Fibroblast of the aortic adventitia (primary cell): ENCODE results near the gene GPR17. TPM values are rescaled to one million over a fixed set of nuclear protein-coding genes. Genes with fewer than 3 reads are reported as not detected.

Experiments
- DNase-seq: peaks from one replicate; pipeline ENCODE4 v3.0.0-alpha.2; 2010; ENCODE audit warnings: low read depth
- H3K4me3 ChIP-seq: 2 replicates; pipeline ENCODE4 v1.5.1; 2011; ENCODE audit warnings: low read depth, mild to moderate bottlenecking, control low read depth, low read length, moderate library complexity
- CTCF ChIP-seq: IDR thresholded peaks from 2 replicates; pipeline ENCODE4 v1.5.1; 2011; ENCODE audit warnings: mild to moderate bottlenecking, low read length, control low read depth, inconsistent platforms; ENCODE audit not compliant: insufficient read depth
- total RNA-seq: library from RNA; depleted of rRNA; stranded (reverse); fragments of >200 nt; gene quantifications from 2 replicates; pipeline ENCODE4 v1.2.3, GENCODE V29; 2012; ENCODE audit warnings: low replicate concordance

Gene GPR17
- total RNA-seq, 1 donor, result not detected

GRCh38 chr2:127615511-127616166, 30.3 kb upstream of the GPR17 start:
- no peak for DNase-seq
- TF ChIP-seq CTCF, result no peak
- H3K4me3 ChIP-seq, result no peak overlapping the region

DNA sequence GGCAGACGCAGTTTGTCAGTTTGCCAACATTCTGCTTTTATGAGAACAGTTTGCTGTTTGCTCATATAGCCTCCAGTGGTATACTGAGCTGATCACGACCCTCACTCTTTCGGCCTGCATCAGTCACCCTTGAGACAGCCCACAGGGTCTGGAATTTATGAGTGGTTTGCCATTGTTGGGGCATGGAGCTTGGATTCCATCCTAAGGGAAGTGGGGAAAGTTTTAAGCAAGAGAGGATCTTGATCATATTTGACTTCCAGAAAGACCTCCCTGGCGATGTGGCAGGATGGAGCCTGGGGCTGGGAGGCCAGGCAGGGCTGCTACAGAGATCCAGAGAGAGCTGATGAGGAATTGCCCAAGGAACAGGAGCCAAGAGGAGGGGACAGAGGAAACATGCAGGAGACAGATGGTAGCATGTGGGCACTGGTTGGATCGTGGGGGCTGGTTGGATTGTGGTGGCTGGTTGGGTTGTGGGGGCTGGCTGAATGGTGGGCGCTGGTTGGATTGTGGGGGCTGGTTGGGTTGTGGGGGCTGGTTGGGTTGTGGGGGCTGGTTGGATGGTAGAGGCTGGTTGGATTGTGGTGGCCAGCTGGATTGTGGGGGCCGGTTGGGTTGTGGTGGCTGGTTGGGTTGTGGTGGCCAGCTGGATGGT, 27.3 kb upstream of the GPR17 start:
- DNase-seq, result no peak
- TF ChIP-seq CTCF, result no peak
- no peak overlapping the region for H3K4me3 ChIP-seq

- H3K4me3 ChIP-seq, result no peak overlapping the region
- DNase-seq, result no peak
- TF ChIP-seq CTCF, result no peak
These were observed 26.8 kb upstream of the GPR17 start for GRCh38 chr2:127619203-127619590.

GRCh38 chr2:127619877-127620705, 25.9 kb upstream of the GPR17 start:
- no peak for TF ChIP-seq CTCF
- DNase-seq, result no peak
- no peak overlapping the region for H3K4me3 ChIP-seq

- DNase-seq, result no peak
- TF ChIP-seq CTCF, result no peak
- H3K4me3 ChIP-seq, result no peak overlapping the region
These were observed 25.1 kb upstream of the GPR17 start for GRCh38 chr2:127620866-127621265.

DNA sequence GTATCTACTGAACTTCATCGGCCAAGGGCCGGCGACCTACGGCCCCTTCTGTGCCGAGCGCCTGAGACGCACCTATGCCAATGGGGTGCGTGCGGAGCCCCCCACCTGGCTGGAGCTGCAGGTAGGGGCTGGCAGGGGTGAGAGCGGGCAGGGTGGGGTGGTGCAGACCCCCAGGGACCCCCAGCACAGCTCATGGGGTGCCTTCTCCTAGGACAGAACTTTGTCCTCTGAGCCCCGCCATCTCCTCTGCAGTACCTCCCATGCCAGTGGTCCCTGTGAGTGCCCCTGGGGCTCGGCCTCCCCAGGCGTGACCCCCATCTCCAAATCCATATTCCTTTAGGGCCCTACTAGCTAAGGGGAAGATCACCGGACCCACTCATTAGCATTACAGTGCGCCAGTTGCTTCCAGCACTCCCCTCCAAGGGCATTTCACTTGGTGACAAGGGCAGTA, 23.9 kb upstream of the GPR17 start:
- DNase-seq, result no peak
- TF ChIP-seq CTCF, result no peak
- no peak overlapping the region for H3K4me3 ChIP-seq
